HG03520 (cell line): ENCODE measurements around the gene RBM20.
A peak's percentile ranks its signal among the peaks of the same experiment; 100 is the strongest.

ENCODE experiments used
- ATAC-seq: cut with Tn5 transposase; IDR thresholded peaks from one replicate; pipeline ENCODE4 v1.9.1; 2021; ENCODE audit warnings: mild to moderate bottlenecking, moderate library complexity; ENCODE audit not compliant: unreplicated experiment

Gene RBM20

GRCh38 chr10:110864662-110865140 is 220.6 kb downstream of the RBM20 start:
- peak; percentile 60 for ATAC-seq

GRCh38 chr10:110865186-110865808 is 221.2 kb downstream of the RBM20 start:
- no peak for ATAC-seq

GRCh38 chr10:110865809-110866482 is 221.8 kb downstream of the RBM20 start:
- no peak for ATAC-seq

GRCh38 chr10:110867011-110867806 is 223.1 kb downstream of the RBM20 start:
- peak; percentile 34 for ATAC-seq

GRCh38 chr10:110867807-110868465 is 223.8 kb downstream of the RBM20 start:
- no peak for ATAC-seq

- ATAC-seq, result no peak
Observed at GRCh38 chr10:110868981-110869380, 224.8 kb downstream of the RBM20 start.

- ATAC-seq, result no peak
Observed at GRCh38 chr10:110870823-110871297, 226.7 kb downstream of the RBM20 start.

- peak; percentile 68 for ATAC-seq
Observed at GRCh38 chr10:110871298-110872084, 227.4 kb downstream of the RBM20 start, which contains the start of gene PDCD4. TSS of gene PDCD4 (plus strand) at chr10:110871928. CDS start at chr10:110876028, 4,100 bp downstream.

GRCh38 chr10:110872145-110872983 is 228.2 kb downstream of the RBM20 start:
- peak; percentile 29 for ATAC-seq

- no peak for ATAC-seq
Observed at GRCh38 chr10:110872984-110873923, 229.1 kb downstream of the RBM20 start.

GRCh38 chr10:110873951-110874350 is 229.8 kb downstream of the RBM20 start:
- no peak for ATAC-seq

- ATAC-seq, result no peak
Observed at GRCh38 chr10:110876000-110876399, 231.9 kb downstream of the RBM20 start.

- no peak for ATAC-seq
Observed at GRCh38 chr10:110876788-110877187, 232.7 kb downstream of the RBM20 start.

- ATAC-seq, result no peak
Observed at GRCh38 chr10:110880012-110880411, 235.9 kb downstream of the RBM20 start.

GRCh38 chr10:110881247-110881646 is 237.1 kb downstream of the RBM20 start:
- no peak for ATAC-seq

- no peak for ATAC-seq
Observed at GRCh38 chr10:110881905-110882304, 237.8 kb downstream of the RBM20 start.

GRCh38 chr10:110883924-110884323 is 239.8 kb downstream of the RBM20 start:
- ATAC-seq, result no peak
